Panc1 (cell line): ENCODE measurements around the gene ALG9.

ENCODE experiments used
- POLR2AphosphoS5 ChIP-seq: IDR thresholded peaks from 2 replicates; pipeline ENCODE4 v1.6.1; 2012; ENCODE audit warnings: mild to moderate bottlenecking, low read depth, low read length, moderate library complexity
- TF ChIP-seq, protein P1 (sequence below): fragments of 450-650 bp; IDR thresholded peaks from 2 replicates; pipeline ENCODE4 v1.5.1; 2017; ENCODE audit warnings: mild to moderate bottlenecking
- TF ChIP-seq, protein P2 (sequence below), 2 experiments: IDR thresholded peaks; 2 replicates each; pipeline ENCODE4 v1.6.1; 2011 to 2012; ENCODE audit warnings: low read depth in 2 of 2, control low read depth in 1 of 2, low read length in 1 of 2, mild to moderate bottlenecking in 1 of 2, moderate library complexity in 1 of 2; ENCODE audit not compliant: insufficient read depth in 1 of 2

DNA sequence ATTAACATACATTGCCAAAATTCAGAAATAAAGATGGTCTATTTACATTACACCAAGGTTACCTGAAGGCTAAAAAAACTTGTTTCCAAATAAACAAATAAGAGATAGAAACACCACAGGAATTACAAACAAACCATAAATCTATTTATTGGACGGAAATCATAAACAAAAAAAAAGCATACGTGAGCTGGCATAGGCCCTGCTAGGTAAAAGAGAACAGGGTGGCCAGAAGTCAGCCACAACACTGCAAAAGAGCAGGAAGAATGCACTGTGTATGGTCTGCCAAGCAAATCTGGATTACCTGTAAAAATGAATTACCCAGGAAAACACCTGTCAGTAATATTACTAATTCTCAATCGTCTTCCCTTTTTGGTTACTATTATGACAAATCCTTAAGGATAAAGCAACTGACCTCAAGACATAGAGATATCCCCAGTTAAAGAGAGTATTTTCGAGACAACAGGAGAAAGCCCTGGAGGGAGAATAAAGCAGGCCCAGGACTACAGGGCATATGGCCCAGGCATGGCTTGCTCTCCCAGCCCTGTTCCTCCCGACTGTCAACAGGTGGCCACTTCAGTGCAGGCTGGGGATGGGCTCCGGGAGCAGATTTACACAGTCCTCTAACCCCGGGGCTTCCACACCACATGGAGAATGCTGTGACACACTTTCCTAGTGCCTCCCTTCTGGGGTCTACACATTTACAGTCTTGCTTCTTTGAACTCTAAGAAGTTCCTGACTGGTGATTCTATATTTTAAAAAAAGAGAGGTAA lies 123.2 kb downstream of the ALG9 start:
- TF ChIP-seq, protein P1, sequence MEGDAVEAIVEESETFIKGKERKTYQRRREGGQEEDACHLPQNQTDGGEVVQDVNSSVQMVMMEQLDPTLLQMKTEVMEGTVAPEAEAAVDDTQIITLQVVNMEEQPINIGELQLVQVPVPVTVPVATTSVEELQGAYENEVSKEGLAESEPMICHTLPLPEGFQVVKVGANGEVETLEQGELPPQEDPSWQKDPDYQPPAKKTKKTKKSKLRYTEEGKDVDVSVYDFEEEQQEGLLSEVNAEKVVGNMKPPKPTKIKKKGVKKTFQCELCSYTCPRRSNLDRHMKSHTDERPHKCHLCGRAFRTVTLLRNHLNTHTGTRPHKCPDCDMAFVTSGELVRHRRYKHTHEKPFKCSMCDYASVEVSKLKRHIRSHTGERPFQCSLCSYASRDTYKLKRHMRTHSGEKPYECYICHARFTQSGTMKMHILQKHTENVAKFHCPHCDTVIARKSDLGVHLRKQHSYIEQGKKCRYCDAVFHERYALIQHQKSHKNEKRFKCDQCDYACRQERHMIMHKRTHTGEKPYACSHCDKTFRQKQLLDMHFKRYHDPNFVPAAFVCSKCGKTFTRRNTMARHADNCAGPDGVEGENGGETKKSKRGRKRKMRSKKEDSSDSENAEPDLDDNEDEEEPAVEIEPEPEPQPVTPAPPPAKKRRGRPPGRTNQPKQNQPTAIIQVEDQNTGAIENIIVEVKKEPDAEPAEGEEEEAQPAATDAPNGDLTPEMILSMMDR = no peak
- TF ChIP-seq POLR2AphosphoS5 = no peak
- TF ChIP-seq, protein P2, sequence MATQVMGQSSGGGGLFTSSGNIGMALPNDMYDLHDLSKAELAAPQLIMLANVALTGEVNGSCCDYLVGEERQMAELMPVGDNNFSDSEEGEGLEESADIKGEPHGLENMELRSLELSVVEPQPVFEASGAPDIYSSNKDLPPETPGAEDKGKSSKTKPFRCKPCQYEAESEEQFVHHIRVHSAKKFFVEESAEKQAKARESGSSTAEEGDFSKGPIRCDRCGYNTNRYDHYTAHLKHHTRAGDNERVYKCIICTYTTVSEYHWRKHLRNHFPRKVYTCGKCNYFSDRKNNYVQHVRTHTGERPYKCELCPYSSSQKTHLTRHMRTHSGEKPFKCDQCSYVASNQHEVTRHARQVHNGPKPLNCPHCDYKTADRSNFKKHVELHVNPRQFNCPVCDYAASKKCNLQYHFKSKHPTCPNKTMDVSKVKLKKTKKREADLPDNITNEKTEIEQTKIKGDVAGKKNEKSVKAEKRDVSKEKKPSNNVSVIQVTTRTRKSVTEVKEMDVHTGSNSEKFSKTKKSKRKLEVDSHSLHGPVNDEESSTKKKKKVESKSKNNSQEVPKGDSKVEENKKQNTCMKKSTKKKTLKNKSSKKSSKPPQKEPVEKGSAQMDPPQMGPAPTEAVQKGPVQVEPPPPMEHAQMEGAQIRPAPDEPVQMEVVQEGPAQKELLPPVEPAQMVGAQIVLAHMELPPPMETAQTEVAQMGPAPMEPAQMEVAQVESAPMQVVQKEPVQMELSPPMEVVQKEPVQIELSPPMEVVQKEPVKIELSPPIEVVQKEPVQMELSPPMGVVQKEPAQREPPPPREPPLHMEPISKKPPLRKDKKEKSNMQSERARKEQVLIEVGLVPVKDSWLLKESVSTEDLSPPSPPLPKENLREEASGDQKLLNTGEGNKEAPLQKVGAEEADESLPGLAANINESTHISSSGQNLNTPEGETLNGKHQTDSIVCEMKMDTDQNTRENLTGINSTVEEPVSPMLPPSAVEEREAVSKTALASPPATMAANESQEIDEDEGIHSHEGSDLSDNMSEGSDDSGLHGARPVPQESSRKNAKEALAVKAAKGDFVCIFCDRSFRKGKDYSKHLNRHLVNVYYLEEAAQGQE (IDR thresholded peaks at IDR 0.05; ENCODE audit: insufficient read depth in 1 of 2, low read depth in 2 of 2, low read length in 1 of 2) = no peak
